Lower lobe of right lung (tissue), 2 donors: ENCODE data around the gene RASA3. TPM values are rescaled to one million over a fixed set of nuclear protein-coding genes. Genes with fewer than 3 reads are reported as not detected.

Experiments
- ATAC-seq, 2 donors: fragments of 200-7000 bp; cut with Tn5 transposase; one replicate each; pipeline ENCODE4 v1.9.1; 2020 to 2022; ENCODE audit warnings: mild to moderate bottlenecking in 2 of 2, moderate library complexity in 2 of 2
- DNase-seq: peaks from one replicate; pipeline ENCODE4 v3.0.0-alpha.2; 2020
- H3K27ac ChIP-seq: fragments of 200-600 bp; one replicate; pipeline ENCODE4 v1.8.0; 2022
- H3K27me3 ChIP-seq: fragments of 200-600 bp; one replicate; pipeline ENCODE4 v1.8.0; 2022; ENCODE audit warnings: low read depth
- H3K36me3 ChIP-seq: fragments of 200-600 bp; one replicate; pipeline ENCODE4 v1.8.0; 2022; ENCODE audit warnings: mild to moderate bottlenecking
- H3K4me1 ChIP-seq: fragments of 200-600 bp; one replicate; pipeline ENCODE4 v1.8.0; 2022
- H3K4me3 ChIP-seq: fragments of 200-600 bp; one replicate; pipeline ENCODE4 v1.8.0; 2022; ENCODE audit warnings: mild to moderate bottlenecking
- H3K9me3 ChIP-seq: fragments of 200-600 bp; one replicate; pipeline ENCODE4 v1.8.0; 2022
- CTCF ChIP-seq: fragments of 200-600 bp; IDR thresholded peaks from one replicate; pipeline ENCODE4 v1.8.0; 2022; ENCODE audit warnings: antibody characterized with exemption, mild to moderate bottlenecking
- intact Hi-C: fragments of 100-400 bp; cut with DNase I; formaldehyde crosslinking; loops from one replicate; pipeline ENCODE4 v1.11.0; 2022
- total RNA-seq: library from RNA; stranded (reverse); fragmentation: NEBNext Ultra II Directional; extraction: Animal tissue kit (Norgen Biotek cat#: 25700); gene quantifications from one replicate; pipeline ENCODE4 v1.2.1, GENCODE V29; 2021
- donor health status: DM: no; HTN: yes; CAD: no; lungs with severe emphysema.

RASA3 gene
- total RNA-seq, 1 donor from 2014 or later, result 19.1 TPM

DNA sequence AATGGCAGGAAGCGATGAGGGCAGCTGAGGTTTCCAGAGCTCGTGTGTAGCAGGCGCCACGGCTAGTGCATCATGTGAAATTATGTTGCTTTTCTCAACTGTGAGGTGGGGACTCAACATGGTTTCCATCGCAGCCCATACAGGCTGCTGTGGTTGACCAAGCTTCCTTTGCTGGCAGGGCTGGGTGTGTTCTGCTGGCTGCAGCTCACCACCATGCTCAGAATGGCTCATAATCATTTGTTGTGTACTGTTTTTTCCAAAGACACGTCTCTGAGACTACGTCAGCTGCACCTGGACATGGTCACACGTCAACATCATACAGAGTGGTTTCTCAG lies 16.1 kb upstream of the RASA3 start:
- no peak for TF ChIP-seq CTCF
- Histone ChIP-seq H3K9me3 (no peaks in the 10 kb centered on the region), H3K27me3 (no peaks in the 10 kb centered on the region), H3K36me3 (no peaks in the 10 kb centered on the region), H3K4me3 (no peak overlapping the region), H3K27ac (no peak overlapping the region), H3K4me1 (peaks cover 24% of the 10 kb centered on the region)
- ATAC-seq (peak; percentile 59 to 68), DNase-seq (peak; percentile 45)
- intact Hi-C loops, result no loop called here

GRCh38 chr13:114147803-114148520 lies 15.5 kb upstream of the RASA3 start:
- TF ChIP-seq CTCF, result no peak
- ATAC-seq, result no peak
- H3K4me1 ChIP-seq, result peaks cover 29% of the 10 kb centered on the region
- H3K9me3 ChIP-seq, result no peaks in the 10 kb centered on the region
- intact Hi-C loops, result no loop called here
- DNase-seq, result no peak
- no peaks in the 10 kb centered on the region for H3K36me3 ChIP-seq
- no peaks in the 10 kb centered on the region for H3K27me3 ChIP-seq
- no peak overlapping the region for H3K27ac ChIP-seq
- no peak overlapping the region for H3K4me3 ChIP-seq

DNA sequence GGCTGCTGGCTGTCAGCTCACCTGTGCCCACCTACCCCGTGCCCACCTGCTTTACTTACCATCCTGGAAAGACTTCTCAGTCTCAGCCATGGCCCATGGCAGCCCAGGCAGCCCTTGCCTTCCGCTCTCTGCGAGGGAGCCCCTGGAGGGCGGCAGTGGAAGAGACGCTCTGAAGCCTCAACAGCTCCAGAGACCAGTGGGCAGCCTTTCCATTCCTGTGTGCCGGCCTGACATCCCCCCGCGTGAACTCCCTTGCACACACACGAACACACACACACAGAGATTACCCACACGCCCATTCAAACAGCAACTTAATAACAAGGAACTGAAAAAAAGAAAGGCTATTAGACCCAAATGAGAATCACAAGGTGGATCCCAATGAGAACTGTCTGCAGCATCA lies 14.2 kb upstream of the RASA3 start:
- H3K4me3 ChIP-seq, result no peak overlapping the region
- H3K27me3 ChIP-seq, result no peaks in the 10 kb centered on the region
- no peak for TF ChIP-seq CTCF
- DNase-seq (no peak), ATAC-seq (no peak)
- intact Hi-C loops, result no loop called here
- H3K9me3 ChIP-seq, result no peaks in the 10 kb centered on the region
- no peaks in the 10 kb centered on the region for H3K36me3 ChIP-seq
- no peak overlapping the region for H3K27ac ChIP-seq
- H3K4me1 ChIP-seq, result peaks cover 36% of the 10 kb centered on the region

DNA sequence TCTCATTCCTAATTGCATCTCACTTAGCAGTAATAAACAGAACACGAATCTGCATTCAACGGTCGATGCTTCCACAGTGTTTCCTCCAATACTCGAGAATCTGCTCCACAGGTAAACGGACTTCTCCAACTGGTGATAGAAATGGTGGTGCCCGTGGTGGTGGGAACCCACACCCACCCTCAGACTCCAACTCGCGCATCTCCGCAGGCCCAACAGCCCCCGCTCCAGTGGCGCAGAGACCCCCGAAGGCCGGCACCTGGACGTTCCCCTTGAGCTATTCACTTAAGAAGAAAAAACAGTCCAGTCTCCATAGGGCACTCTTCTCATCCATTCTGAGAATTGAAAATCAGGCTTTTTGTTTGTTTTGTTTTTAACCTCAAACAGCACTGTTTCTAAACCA lies 13.8 kb upstream of the RASA3 start:
- H3K4me1 ChIP-seq, result peaks cover 32% of the 10 kb centered on the region
- no peaks in the 10 kb centered on the region for H3K36me3 ChIP-seq
- H3K9me3 ChIP-seq, result no peaks in the 10 kb centered on the region
- no peak for TF ChIP-seq CTCF
- intact Hi-C loops, result no loop called here
- no peak overlapping the region for H3K4me3 ChIP-seq
- H3K27me3 ChIP-seq, result no peaks in the 10 kb centered on the region
- no peak for DNase-seq
- ATAC-seq, result no peak
- no peak overlapping the region for H3K27ac ChIP-seq

GRCh38 chr13:114145722-114146121 lies 13.3 kb upstream of the RASA3 start:
- Histone ChIP-seq H3K27ac (no peak overlapping the region), H3K4me1 (peaks cover 27% of the 10 kb centered on the region), H3K27me3 (no peaks in the 10 kb centered on the region), H3K36me3 (no peaks in the 10 kb centered on the region), H3K4me3 (no peak overlapping the region), H3K9me3 (no peaks in the 10 kb centered on the region)
- no peak for TF ChIP-seq CTCF
- DNase-seq (no peak), ATAC-seq (no peak)
- intact Hi-C loops, result no loop called here
